ENCODE measurements around the gene NLRC5. TPM values are rescaled to one million over a fixed set of nuclear protein-coding genes. Genes with fewer than 3 reads are reported as not detected.

Gene NLRC5, protein sequence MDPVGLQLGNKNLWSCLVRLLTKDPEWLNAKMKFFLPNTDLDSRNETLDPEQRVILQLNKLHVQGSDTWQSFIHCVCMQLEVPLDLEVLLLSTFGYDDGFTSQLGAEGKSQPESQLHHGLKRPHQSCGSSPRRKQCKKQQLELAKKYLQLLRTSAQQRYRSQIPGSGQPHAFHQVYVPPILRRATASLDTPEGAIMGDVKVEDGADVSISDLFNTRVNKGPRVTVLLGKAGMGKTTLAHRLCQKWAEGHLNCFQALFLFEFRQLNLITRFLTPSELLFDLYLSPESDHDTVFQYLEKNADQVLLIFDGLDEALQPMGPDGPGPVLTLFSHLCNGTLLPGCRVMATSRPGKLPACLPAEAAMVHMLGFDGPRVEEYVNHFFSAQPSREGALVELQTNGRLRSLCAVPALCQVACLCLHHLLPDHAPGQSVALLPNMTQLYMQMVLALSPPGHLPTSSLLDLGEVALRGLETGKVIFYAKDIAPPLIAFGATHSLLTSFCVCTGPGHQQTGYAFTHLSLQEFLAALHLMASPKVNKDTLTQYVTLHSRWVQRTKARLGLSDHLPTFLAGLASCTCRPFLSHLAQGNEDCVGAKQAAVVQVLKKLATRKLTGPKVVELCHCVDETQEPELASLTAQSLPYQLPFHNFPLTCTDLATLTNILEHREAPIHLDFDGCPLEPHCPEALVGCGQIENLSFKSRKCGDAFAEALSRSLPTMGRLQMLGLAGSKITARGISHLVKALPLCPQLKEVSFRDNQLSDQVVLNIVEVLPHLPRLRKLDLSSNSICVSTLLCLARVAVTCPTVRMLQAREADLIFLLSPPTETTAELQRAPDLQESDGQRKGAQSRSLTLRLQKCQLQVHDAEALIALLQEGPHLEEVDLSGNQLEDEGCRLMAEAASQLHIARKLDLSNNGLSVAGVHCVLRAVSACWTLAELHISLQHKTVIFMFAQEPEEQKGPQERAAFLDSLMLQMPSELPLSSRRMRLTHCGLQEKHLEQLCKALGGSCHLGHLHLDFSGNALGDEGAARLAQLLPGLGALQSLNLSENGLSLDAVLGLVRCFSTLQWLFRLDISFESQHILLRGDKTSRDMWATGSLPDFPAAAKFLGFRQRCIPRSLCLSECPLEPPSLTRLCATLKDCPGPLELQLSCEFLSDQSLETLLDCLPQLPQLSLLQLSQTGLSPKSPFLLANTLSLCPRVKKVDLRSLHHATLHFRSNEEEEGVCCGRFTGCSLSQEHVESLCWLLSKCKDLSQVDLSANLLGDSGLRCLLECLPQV (N-terminal part only)
- 368 and 375 TPM in 2 replicates for total RNA-seq

- intact Hi-C loops (cut with micrococcal nuclease) = loop anchor here (1.0 kb wide), 3 partner anchors 25 to 259 kb away; partner anchors contain the start of gene NUP93
Observed at GRCh38 chr16:56988948-56989945, at the start of gene NLRC5. NLRC5 (plus strand) TSS chr16:56989557; CDS start chr16:57020713, 31,156 bp downstream.

DNA sequence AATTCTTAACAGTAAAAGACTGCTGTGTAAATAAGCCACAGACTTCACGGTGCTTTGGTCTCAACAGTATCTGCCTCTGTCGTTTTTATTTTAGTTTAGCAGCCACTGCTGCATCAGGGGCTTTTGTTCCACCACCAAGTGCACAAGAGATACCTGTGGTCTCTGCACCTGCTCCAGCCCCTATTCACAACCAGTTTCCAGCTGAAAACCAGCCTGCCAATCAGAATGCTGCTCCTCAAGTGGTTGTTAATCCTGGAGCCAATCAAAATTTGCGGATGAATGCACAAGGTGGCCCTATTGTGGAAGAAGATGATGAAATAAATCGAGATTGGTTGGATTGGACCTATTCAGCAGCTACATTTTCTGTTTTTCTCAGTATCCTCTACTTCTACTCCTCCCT is 49.6 kb upstream of the NLRC5 start:
- intact Hi-C loops (cut with micrococcal nuclease) = loop anchor here (10.0 kb wide), 1 partner anchor 205 kb away; the partner anchor contains the start of gene NUP93

- intact Hi-C loops (cut with micrococcal nuclease) = no loop called here
Observed at GRCh38 chr16:56941092-56941491, 48.3 kb upstream of the NLRC5 start.

- intact Hi-C loops (cut with micrococcal nuclease) = no loop called here
Observed at GRCh38 chr16:56941856-56942331, 47.5 kb upstream of the NLRC5 start.

- intact Hi-C loops (cut with micrococcal nuclease) = no loop called here
Observed at GRCh38 chr16:56943761-56944375, 45.5 kb upstream of the NLRC5 start.

DNA sequence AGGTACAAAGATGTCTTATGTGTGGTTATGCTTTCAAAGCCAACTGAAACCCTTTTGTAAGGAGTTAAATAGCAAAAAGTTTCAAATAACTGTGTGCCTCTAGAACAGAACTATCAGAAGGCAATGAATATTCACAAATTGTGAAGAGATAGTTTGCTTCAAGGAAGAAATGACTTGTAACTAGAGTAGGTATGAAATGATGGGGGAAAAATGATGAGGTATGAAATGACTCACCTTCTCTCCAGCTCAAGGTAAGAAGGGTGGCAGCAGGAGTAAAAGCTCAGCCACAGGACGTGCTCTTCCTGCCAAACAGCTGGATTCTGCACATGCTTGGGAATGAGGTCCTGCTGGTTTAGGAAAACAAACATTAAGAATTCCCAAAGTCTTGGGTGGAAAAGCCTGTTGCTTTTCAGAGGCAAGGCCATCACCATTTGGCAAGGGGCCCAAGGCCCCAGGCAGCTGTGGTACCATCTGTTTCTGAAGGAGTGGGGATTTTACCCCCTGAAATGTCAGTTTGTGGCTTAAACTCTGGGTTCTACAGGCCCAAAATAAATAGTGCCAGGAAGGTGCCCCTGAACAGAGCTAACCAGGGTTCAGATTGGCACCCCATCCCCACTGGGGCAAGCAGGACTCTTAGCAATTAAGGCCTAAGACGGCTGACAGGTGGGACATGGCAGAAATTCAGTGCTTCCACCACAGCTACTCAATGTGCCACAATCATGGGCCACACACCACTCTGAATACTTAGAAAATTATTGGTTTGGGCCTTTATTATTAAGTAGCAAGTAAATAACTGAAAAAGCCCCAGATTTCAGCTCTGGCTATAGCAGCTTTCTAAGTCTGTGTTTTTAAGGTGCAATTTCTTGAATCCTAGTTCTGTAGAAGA is 44.2 kb upstream of the NLRC5 start:
- intact Hi-C loops (cut with micrococcal nuclease) = no loop called here

DNA sequence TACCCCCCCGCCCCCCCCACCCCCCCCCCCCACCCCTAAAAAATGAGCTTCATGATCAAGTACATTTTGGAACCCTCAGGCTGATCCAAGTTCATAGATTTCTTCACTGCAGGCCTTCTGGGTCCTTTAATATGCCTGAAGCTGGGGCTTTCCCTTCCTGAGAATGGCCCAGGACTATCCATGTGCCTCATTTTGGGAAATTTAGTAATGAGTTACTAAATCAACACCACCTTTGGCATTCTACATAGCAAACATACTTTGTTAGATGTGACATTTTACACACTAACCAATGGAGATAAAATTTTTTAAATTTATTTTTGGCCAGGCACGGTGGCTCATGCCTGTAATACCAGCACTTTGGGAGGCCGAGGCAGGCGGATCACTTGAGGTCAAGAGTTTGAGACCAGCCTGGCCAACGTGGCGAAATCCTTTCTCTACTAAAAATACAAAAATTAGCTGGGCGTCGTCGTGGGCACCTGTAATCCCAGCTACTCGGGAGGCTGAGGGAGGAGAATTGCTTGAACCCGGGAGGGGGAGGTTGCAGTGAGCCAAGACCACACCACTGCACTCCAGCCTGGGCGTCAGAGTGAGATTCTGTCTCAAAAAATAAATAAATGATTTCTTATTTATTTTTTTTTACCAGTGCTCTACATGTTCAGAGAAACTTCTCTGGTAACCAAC is 43.4 kb upstream of the NLRC5 start:
- intact Hi-C loops (cut with micrococcal nuclease) = no loop called here

GRCh38 chr16:56946767-56947603 is 42.4 kb upstream of the NLRC5 start:
- intact Hi-C loops (cut with micrococcal nuclease) = no loop called here

GRCh38 chr16:56947604-56947995 is 41.8 kb upstream of the NLRC5 start:
- intact Hi-C loops (cut with micrococcal nuclease) = no loop called here

DNA sequence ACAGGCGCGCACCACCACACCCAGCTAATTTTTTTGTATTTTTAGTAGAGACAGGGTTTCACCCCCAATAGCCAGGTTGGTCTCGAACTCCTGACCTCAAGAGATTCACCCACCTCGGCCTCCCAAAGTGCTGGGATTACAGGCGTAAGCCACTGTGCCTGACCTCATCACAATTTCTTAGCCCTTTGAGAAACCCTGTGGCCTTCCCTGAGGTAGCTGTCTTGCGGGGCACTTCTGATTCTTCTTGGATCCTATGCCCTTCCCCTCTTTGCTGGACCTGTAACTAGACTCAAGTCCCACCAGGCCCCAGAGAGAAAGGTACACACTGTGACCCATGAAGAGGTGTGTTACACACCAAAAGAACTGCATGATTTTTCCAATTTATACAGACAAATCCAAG is 41.1 kb upstream of the NLRC5 start:
- intact Hi-C loops (cut with micrococcal nuclease) = no loop called here

- intact Hi-C loops (cut with micrococcal nuclease) = no loop called here
Observed at GRCh38 chr16:56950051-56950450, 39.3 kb upstream of the NLRC5 start.

GRCh38 chr16:56950455-56950854 is 38.9 kb upstream of the NLRC5 start:
- intact Hi-C loops (cut with micrococcal nuclease) = no loop called here

DNA sequence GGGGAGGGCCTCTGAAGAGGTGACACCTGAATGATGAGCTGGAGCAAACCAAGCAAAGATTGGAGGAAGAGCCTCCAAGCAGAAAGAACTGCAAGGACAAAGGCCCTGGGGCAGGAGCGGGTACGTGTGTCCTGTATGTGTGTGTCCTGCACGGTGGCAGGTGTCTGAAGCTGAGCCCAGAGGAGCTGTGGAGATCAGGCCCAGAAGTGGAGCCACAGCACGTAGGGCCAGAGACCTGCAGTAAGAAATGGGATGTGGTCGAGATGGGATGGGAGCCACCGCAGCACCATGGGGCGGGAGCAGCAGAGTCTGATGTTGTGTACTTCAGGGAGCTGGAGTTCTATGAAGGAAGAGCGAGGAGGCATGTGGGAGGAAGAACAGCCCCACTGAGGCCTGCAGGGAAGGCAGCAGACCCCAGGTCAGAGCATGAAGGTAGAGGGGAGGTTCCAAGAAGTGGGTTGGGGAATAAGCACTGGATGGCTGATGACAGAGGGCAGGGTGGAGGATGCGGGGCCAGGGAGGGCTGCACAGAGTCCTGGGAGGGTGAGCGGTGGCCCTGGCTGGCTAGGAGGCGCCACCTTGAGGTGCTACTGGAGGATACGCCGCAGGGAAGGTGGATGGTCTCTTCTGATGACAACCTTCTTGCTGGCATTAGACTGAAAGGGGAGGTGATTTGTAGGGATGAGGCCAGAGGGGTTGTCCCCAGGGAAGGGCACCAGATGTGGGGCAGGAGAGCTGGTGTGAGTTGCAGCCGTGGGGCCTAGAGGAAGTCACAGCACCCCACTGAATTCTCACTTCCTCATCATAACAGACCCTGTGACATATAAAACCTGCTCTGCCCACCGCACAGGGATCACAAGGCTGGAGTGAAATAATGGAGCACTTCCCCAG is 38.2 kb upstream of the NLRC5 start:
- intact Hi-C loops (cut with micrococcal nuclease) = loop anchor here (1.0 kb wide), 2 partner anchors 84 to 158 kb away; no protein-coding TSS in a partner anchor

GRCh38 chr16:56953006-56953405 is 36.4 kb upstream of the NLRC5 start:
- intact Hi-C loops (cut with micrococcal nuclease) = no loop called here

DNA sequence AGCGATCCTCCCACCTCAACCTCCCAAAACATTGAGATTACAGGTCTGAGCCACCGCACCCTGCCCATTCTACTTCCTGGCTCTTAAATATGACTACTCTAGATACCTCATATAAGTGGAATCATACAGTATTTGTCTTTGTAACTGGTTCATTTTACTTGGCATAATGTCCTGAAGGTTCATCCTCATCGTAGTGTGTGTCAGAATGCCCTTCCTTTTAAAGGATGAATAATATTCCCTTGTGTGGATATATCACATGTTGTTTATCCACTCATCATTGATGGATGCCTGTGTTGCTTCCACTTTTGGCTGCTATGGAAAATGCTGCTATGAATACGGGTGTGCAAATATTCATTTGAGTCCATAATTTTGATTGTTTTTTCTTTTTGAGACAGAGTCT is 33.3 kb upstream of the NLRC5 start:
- intact Hi-C loops (cut with micrococcal nuclease) = no loop called here

DNA sequence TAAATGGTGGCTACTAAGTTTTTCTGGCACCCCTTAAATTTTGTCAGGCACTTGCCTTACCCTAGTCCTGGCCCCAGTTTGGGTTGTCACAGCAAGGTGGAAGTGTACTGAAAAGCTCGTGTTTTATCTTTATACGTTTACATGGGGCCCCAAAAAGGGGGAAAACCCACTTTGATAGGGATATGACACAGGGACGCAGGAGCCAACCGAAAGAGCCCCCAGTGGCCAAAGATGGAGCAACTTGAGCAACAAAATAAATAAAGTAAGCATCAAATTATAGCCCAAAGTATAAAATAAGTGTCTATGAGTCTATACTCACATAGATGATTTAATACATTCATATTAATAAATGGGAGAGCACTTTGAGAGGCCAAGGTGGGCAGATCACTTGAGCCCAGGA is 32.6 kb upstream of the NLRC5 start:
- intact Hi-C loops (cut with micrococcal nuclease) = no loop called here

All from T-helper 2 cell treated with Interferon-gamma antibody and Interleukin-4, amounts not matched to agents 100 ng/mL and 5 ng/mL, for 36 hours (primary cell).